Neural progenitor cell (in vitro differentiated cells): ENCODE measurements around the gene MANF. TPM values are rescaled to one million over a fixed set of nuclear protein-coding genes. Genes with fewer than 3 reads are reported as not detected.
"Not testable (repeated sequence)": the region's sequence is repeated elsewhere in the genome, so short reads cannot be mapped to it uniquely, and the experiment has no call there.

Source experiments
- DNase-seq: peaks from one replicate; pipeline ENCODE4 v3.0.0-alpha.2; 2016; ENCODE audit warnings: low spot score
- H2AFZ ChIP-seq: fragments of 200-600 bp; sonication (generic); replicated peaks from 2 replicates; pipeline ENCODE4 v1.6.1; 2016; ENCODE audit warnings: antibody characterized with exemption
- H3F3A ChIP-seq: fragments of 200-600 bp; sonication (generic); 2 replicates; pipeline ENCODE4 v1.6.1; 2016; ENCODE audit warnings: antibody characterized with exemption, low read depth
- H3K27ac ChIP-seq: fragments of 200-600 bp; sonication (generic); 2 replicates; pipeline ENCODE4 v1.5.1; 2016; ENCODE audit warnings: mild to moderate bottlenecking
- H3K27me3 ChIP-seq: fragments of 200-600 bp; sonication (generic); 2 replicates; pipeline ENCODE4 v1.6.1; 2016; ENCODE audit warnings: mild to moderate bottlenecking, moderate library complexity
- H3K36me3 ChIP-seq: fragments of 200-600 bp; sonication (generic); 2 replicates; pipeline ENCODE4 v1.5.1; 2016
- H3K4me1 ChIP-seq: fragments of 200-600 bp; sonication (generic); 2 replicates; pipeline ENCODE4 v1.6.1; 2016; ENCODE audit warnings: mixed run types
- H3K4me2 ChIP-seq: fragments of 200-600 bp; sonication (generic); 2 replicates; pipeline ENCODE4 v1.6.1; 2016
- H3K4me3 ChIP-seq: fragments of 200-600 bp; sonication (generic); 2 replicates; pipeline ENCODE4 v1.5.1; 2016
- H3K79me2 ChIP-seq: fragments of 200-600 bp; sonication (generic); 2 replicates; pipeline ENCODE4 v1.6.1; 2016; ENCODE audit warnings: low read depth
- H3K9ac ChIP-seq: fragments of 200-600 bp; sonication (generic); 2 replicates; pipeline ENCODE4 v1.6.1; 2016
- H3K9me3 ChIP-seq: fragments of 200-600 bp; sonication (generic); 2 replicates; pipeline ENCODE4 v1.5.1; 2016; ENCODE audit warnings: low read depth
- H4K20me1 ChIP-seq: fragments of 200-600 bp; sonication (generic); 2 replicates; pipeline ENCODE4 v1.6.1; 2016; ENCODE audit warnings: low read depth
- H3K27ac Mint-ChIP-seq: 3 replicates; pipeline ENCODE4 v1.8.0; 2021; ENCODE audit warnings: mixed read lengths
- H3K27me3 Mint-ChIP-seq: 2 replicates; pipeline ENCODE4 v1.8.0; 2022; ENCODE audit warnings: low read depth, mild to moderate bottlenecking, inconsistent platforms, moderate library complexity, mixed read lengths; ENCODE audit not compliant: insufficient read depth
- H3K36me3 Mint-ChIP-seq: 3 replicates; pipeline ENCODE4 v1.8.0; 2021; ENCODE audit warnings: mixed read lengths
- H3K4me1 Mint-ChIP-seq: 3 replicates; pipeline ENCODE4 v1.8.0; 2021; ENCODE audit warnings: mixed read lengths
- H3K4me3 Mint-ChIP-seq: 3 replicates; pipeline ENCODE4 v1.8.0; 2021; ENCODE audit warnings: mild to moderate bottlenecking, moderate library complexity, mixed read lengths
- H3K9me3 Mint-ChIP-seq: 3 replicates; pipeline ENCODE4 v1.8.0; 2020; ENCODE audit warnings: mixed read lengths
- EZH2 ChIP-seq: fragments of 200-600 bp; sonication (generic); IDR thresholded peaks from 2 replicates; pipeline ENCODE4 v1.6.1; 2017; ENCODE audit warnings: antibody characterized with exemption, mild to moderate bottlenecking, moderate library complexity
- EZH2phosphoT487 ChIP-seq: fragments of 200-600 bp; sonication (generic); IDR thresholded peaks from 2 replicates; pipeline ENCODE4 v1.6.1; 2017; ENCODE audit warnings: antibody characterized with exemption
- total RNA-seq: library from RNA; depleted of rRNA; stranded (reverse); fragments of >200 nt; gene quantifications from 2 replicates; pipeline ENCODE4 v1.2.3, GENCODE V29; 2015; ENCODE audit warnings: low replicate concordance
- TF ChIP-seq, protein P1 (sequence below): fragments of 200-600 bp; sonication (generic); IDR thresholded peaks from 2 replicates; pipeline ENCODE4 v1.5.1; 2017; ENCODE audit warnings: antibody characterized with exemption, mild to moderate bottlenecking

The MANF gene
- total RNA-seq, 1 donor from 2014 or later, result 68.9 TPM

DNA sequence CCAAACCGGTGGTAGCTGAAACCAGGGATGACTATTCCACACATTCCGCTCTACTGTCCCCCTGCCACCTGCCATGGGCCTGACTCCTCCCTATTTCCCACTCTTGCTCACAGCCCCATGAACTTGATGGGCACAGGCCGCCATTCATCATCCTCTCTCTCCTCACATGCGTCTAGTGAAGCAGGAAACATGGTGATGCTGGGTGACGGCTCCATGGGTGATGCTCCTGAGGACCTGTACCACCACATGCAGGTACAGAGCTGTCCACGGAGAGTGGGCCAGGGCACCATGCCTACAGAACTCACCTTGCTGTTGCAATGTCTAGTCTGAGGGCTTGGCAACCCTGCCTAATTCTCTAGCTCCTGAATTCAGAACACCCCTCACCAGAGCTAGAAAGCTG is 23.3 kb upstream of the MANF start:
- no peaks in the 10 kb centered on the region for H3K79me2 ChIP-seq
- H3K27ac ChIP-seq, result no peak overlapping the region
- no peak overlapping the region for H3K9ac ChIP-seq
- no peak for DNase-seq
- no peaks in the 10 kb centered on the region for H3K9me3 ChIP-seq
- H3F3A ChIP-seq, result no peaks in the 10 kb centered on the region
- H3K4me3 Mint-ChIP-seq, result no peak overlapping the region
- no peaks in the 10 kb centered on the region for H3K36me3 ChIP-seq
- H4K20me1 ChIP-seq, result no peaks in the 10 kb centered on the region
- H3K27me3 ChIP-seq, result no peaks in the 10 kb centered on the region
- no peaks in the 10 kb centered on the region for H3K4me1 ChIP-seq
- peaks cover 2% of the 10 kb centered on the region for H3K27me3 Mint-ChIP-seq
- H3K4me3 ChIP-seq, result no peak overlapping the region
- H2AFZ ChIP-seq, result no peak overlapping the region
- TF ChIP-seq EZH2 (no peak), EZH2phosphoT487 (no peak)
- TF ChIP-seq, protein P1, sequence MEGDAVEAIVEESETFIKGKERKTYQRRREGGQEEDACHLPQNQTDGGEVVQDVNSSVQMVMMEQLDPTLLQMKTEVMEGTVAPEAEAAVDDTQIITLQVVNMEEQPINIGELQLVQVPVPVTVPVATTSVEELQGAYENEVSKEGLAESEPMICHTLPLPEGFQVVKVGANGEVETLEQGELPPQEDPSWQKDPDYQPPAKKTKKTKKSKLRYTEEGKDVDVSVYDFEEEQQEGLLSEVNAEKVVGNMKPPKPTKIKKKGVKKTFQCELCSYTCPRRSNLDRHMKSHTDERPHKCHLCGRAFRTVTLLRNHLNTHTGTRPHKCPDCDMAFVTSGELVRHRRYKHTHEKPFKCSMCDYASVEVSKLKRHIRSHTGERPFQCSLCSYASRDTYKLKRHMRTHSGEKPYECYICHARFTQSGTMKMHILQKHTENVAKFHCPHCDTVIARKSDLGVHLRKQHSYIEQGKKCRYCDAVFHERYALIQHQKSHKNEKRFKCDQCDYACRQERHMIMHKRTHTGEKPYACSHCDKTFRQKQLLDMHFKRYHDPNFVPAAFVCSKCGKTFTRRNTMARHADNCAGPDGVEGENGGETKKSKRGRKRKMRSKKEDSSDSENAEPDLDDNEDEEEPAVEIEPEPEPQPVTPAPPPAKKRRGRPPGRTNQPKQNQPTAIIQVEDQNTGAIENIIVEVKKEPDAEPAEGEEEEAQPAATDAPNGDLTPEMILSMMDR, result no peak
- H3K4me2 ChIP-seq, result no peak overlapping the region
- H3K9me3 Mint-ChIP-seq, result peaks cover 5% of the 10 kb centered on the region
- H3K4me1 Mint-ChIP-seq, result peaks cover 4% of the 10 kb centered on the region
- H3K27ac Mint-ChIP-seq, result no peak overlapping the region
- peaks cover 15% of the 10 kb centered on the region for H3K36me3 Mint-ChIP-seq

DNA sequence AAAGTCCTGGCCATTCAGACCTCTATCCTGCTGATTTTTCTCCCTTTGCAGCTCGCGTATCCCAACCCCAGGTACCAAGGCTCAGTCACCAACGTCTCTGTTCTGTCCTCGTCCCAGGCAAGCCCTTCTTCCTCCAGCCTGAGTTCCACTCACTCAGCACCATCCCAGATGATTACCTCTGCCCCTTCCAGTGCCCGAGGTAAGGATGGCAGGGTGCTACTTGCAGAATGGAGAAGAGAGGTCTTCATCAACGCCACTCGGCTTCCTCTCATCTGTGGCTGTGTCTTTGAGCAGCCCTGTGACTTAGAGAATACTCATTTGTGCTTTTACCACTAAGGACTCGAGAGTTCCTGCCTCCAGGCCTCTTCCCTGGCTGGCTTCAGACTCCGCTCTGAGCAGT is 22.6 kb upstream of the MANF start:
- Mint-ChIP-seq H3K27me3 (no peaks in the 10 kb centered on the region), H3K27ac (no peak overlapping the region), H3K4me1 (peaks cover 4% of the 10 kb centered on the region), H3K9me3 (peaks cover 12% of the 10 kb centered on the region), H3K36me3 (peaks cover 21% of the 10 kb centered on the region), H3K4me3 (no peak overlapping the region)
- Histone ChIP-seq H3K27ac (no peak overlapping the region), H3K9ac (no peak overlapping the region), H3K4me1 (no peaks in the 10 kb centered on the region), H3K27me3 (no peaks in the 10 kb centered on the region), H3K79me2 (no peaks in the 10 kb centered on the region), H3K36me3 (no peaks in the 10 kb centered on the region), H2AFZ (no peak overlapping the region), H3K4me3 (no peak overlapping the region), H3K9me3 (no peaks in the 10 kb centered on the region), H3K4me2 (no peak overlapping the region), H3F3A (no peaks in the 10 kb centered on the region), H4K20me1 (no peaks in the 10 kb centered on the region)
- TF ChIP-seq, protein P1, result no peak
- TF ChIP-seq EZH2 (no peak), EZH2phosphoT487 (no peak)
- no peak for DNase-seq

DNA sequence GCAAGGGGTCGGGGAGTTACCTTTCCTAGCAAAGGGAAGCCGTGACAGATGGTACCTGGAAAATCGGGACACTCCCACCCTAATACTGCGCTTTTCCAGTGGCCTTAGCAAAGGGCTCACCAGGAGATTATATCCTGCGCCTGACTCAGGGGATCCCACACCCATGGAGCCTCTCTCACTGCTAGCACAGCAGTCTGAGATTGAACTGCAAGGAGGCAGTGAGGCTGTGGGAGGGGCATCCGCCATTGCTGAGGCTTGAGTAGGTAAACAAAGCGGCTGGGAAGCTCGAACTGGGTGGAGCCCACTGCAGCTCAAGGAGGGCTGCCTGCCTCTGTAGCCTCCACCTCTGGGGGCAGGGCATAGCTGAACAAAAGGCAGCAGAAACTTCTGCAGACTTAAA is 16.8 kb upstream of the MANF start:
- Mint-ChIP-seq H3K36me3 (peaks cover 14% of the 10 kb centered on the region), H3K9me3 (peaks cover 16% of the 10 kb centered on the region)
- not testable (repeated sequence) for H2AFZ ChIP-seq, H3K4me1 Mint-ChIP-seq, H3K27me3 Mint-ChIP-seq, H3K4me3 Mint-ChIP-seq, H3K27ac ChIP-seq, H3K9ac ChIP-seq, H3K9me3 ChIP-seq, H3K4me3 ChIP-seq, H3K27me3 ChIP-seq, DNase-seq, H3K4me1 ChIP-seq, H3K79me2 ChIP-seq, H3F3A ChIP-seq, H3K4me2 ChIP-seq, H3K27ac Mint-ChIP-seq, H4K20me1 ChIP-seq, H3K36me3 ChIP-seq

DNA sequence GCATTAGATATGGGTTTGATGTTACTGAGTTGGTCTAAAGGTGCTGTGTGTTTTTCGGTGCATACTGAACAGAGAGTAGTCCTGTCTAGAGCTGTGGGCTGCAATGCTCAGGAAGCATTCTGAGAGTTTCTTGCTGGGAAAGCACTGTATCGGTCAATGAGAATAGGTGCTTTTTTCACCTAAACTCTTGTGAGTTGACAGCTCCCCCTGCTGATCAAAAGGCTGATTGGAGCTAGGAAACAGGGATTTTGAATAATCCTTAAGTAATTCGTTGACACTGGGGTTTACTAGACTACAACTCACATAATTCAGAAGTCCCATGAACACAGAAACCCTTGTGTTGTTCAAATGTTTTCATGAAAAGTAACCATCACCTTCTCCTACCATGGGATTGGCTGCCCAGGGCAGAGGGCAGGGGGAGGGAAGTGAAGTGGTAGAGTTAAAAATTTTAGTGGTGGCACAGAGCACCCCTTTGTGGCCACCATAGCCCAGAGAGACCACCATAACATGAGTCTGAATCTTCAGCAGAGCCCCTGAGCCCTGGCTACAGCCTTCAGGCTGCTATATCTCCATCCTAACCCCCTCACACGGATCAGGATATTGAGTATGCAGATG is 13.0 kb upstream of the MANF start:
- DNase-seq, result peak; percentile 88
- H3K27ac Mint-ChIP-seq, result no peak overlapping the region

More for the DNA sequence above, 13.0 kb upstream of the MANF start:
- Histone ChIP-seq H3K9me3 (peaks cover 4% of the 10 kb centered on the region), H3K27me3 (no peaks in the 10 kb centered on the region), H3K9ac (no peak overlapping the region), H3K79me2 (no peaks in the 10 kb centered on the region), H3K4me2 (no peak overlapping the region), H3F3A (no peaks in the 10 kb centered on the region), H3K27ac (no peak overlapping the region), H3K4me3 (no peak overlapping the region), H3K36me3 (no peaks in the 10 kb centered on the region), H3K4me1 (no peaks in the 10 kb centered on the region), H4K20me1 (no peaks in the 10 kb centered on the region), H2AFZ (no peak overlapping the region)
- H3K36me3 Mint-ChIP-seq, result peaks cover 8% of the 10 kb centered on the region
- no peak overlapping the region for H3K4me3 Mint-ChIP-seq
- TF ChIP-seq, protein P1, result peak; percentile 87
- TF ChIP-seq EZH2phosphoT487 (no peak), EZH2 (no peak)
- H3K27me3 Mint-ChIP-seq, result no peaks in the 10 kb centered on the region
- H3K4me1 Mint-ChIP-seq, result no peaks in the 10 kb centered on the region
- peaks cover 8% of the 10 kb centered on the region for H3K9me3 Mint-ChIP-seq
